Activated B cell treated with CpG ODN at 0.5 μM for 24 hours (primary cell): Measurements from ENCODE around the gene CLCN6. TPM values are rescaled to one million over a fixed set of nuclear protein-coding genes. Genes with fewer than 3 reads are reported as not detected.

Source experiments
- ATAC-seq: fragments of 200-7000 bp; cut with Tn5 transposase; one replicate; pipeline ENCODE4 v1.10.0; 2021; ENCODE audit warnings: low read depth, mild to moderate bottlenecking, moderate library complexity
- CTCF ChIA-PET: fragments of 350-600 bp; sonication (Branson Sonifier 250); formaldehyde crosslinking; loops from one replicate; lab custom pipeline; 2021; ENCODE audit warnings: antibody characterized with exemption; lab: Charles Lee
- POLR2A ChIA-PET: fragments of 350-600 bp; sonication (Branson Sonifier 250); formaldehyde crosslinking; loops from one replicate; lab custom pipeline; 2021; ENCODE audit warnings: antibody characterized with exemption; lab: Charles Lee
- DNase-seq: peaks from one replicate; pipeline ENCODE4 v3.0.0; 2022
- H3K27ac Mint-ChIP-seq: one replicate; pipeline ENCODE4 v1.8.0; 2020; ENCODE audit warnings: mixed read lengths
- H3K27me3 Mint-ChIP-seq: one replicate; pipeline ENCODE4 v1.8.0; 2021; ENCODE audit warnings: mixed read lengths
- H3K36me3 Mint-ChIP-seq: one replicate; pipeline ENCODE4 v1.8.0; 2021; ENCODE audit warnings: low read depth, mixed read lengths
- H3K4me1 Mint-ChIP-seq: one replicate; pipeline ENCODE4 v1.8.0; 2021; ENCODE audit warnings: mixed read lengths
- H3K4me3 Mint-ChIP-seq: one replicate; pipeline ENCODE4 v1.8.0; 2020; ENCODE audit warnings: mild to moderate bottlenecking, mixed read lengths
- H3K9me3 Mint-ChIP-seq: one replicate; pipeline ENCODE4 v1.8.0; 2020; ENCODE audit warnings: mixed read lengths
- intact Hi-C: fragments of 100-400 bp; cut with micrococcal nuclease; formaldehyde crosslinking; loops from one replicate; pipeline ENCODE4 v1.15.1; 2024
- total RNA-seq: library from RNA; stranded (reverse); gene quantifications from 2 replicates; pipeline ENCODE4 v1.2.3, GENCODE V29; 2022
- TF ChIP-seq, protein P1 (sequence below): fragments of 200-600 bp; IDR thresholded peaks from one replicate; pipeline ENCODE4 v1.8.0; 2022; ENCODE audit warnings: antibody characterized with exemption, mild to moderate bottlenecking

The CLCN6 gene
- total RNA-seq, 1 donor from 2014 or later, result 79.6 TPM

DNA sequence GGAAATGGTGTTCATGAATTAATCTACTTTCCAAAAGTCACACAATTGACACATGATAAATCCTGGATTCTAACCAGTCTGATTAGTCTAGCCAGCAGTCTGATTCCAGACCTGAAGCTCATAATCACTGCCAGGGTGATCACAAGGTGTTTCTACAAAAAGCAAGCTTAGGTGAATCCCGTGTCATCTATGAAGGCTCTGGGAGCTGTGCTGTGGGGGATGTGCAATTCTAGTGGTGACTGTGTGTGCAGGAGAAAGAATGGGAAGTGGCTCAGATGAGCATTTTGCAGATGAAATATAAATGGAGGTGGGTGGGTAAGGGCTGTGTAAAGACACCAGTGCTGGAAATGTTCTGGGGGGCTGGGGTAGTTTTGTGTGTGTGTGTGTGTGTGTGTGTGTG lies 54.6 kb downstream of the CLCN6 start:
- TF ChIP-seq, protein P1, sequence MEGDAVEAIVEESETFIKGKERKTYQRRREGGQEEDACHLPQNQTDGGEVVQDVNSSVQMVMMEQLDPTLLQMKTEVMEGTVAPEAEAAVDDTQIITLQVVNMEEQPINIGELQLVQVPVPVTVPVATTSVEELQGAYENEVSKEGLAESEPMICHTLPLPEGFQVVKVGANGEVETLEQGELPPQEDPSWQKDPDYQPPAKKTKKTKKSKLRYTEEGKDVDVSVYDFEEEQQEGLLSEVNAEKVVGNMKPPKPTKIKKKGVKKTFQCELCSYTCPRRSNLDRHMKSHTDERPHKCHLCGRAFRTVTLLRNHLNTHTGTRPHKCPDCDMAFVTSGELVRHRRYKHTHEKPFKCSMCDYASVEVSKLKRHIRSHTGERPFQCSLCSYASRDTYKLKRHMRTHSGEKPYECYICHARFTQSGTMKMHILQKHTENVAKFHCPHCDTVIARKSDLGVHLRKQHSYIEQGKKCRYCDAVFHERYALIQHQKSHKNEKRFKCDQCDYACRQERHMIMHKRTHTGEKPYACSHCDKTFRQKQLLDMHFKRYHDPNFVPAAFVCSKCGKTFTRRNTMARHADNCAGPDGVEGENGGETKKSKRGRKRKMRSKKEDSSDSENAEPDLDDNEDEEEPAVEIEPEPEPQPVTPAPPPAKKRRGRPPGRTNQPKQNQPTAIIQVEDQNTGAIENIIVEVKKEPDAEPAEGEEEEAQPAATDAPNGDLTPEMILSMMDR, result no peak
- DNase-seq, result no peak
- Mint-ChIP-seq H3K36me3 (no peaks in the 10 kb centered on the region), H3K9me3 (no peaks in the 10 kb centered on the region), H3K4me3 (no peak overlapping the region), H3K27ac (no peak overlapping the region), H3K27me3 (peaks cover 55% of the 10 kb centered on the region), H3K4me1 (no peaks in the 10 kb centered on the region)
- ChIA-PET POLR2A (interaction anchor here (0.6 to 1.5 kb wide), 2 partner anchors 14 to 47 kb away, joined by 3 to 7 read pairs; no protein-coding TSS in a partner anchor), CTCF (no interaction called here)
- ATAC-seq, result no peak
- intact Hi-C loops, result no loop called here

DNA sequence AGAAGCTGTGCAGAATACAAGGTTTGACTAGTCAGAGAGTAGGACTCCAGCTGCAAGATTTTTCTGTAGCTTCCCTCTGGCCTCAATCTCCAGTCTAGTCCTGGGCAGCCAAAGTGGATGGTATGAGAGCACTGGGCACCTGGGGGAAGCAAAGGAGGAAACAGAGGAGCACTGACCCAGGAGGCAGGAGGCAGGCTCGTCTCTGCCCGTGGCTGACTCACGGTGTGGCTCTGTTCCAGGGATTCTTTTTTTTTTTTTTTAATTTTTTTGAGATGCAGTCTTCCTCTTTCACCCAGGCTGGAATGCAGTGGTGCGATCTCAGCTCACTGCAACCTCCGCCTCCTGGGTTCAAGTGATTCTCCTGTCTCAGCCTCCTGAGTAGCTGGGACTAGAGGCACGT lies 56.9 kb downstream of the CLCN6 start:
- ChIA-PET CTCF (no interaction called here), POLR2A (no interaction called here)
- H3K4me1 Mint-ChIP-seq, result no peaks in the 10 kb centered on the region
- no peaks in the 10 kb centered on the region for H3K36me3 Mint-ChIP-seq
- intact Hi-C loops, result no loop called here
- no peak overlapping the region for H3K4me3 Mint-ChIP-seq
- peaks cover 44% of the 10 kb centered on the region for H3K27me3 Mint-ChIP-seq
- no peaks in the 10 kb centered on the region for H3K9me3 Mint-ChIP-seq
- TF ChIP-seq, protein P1, result no peak
- DNase-seq, result no peak
- no peak for ATAC-seq
- H3K27ac Mint-ChIP-seq, result no peak overlapping the region

DNA sequence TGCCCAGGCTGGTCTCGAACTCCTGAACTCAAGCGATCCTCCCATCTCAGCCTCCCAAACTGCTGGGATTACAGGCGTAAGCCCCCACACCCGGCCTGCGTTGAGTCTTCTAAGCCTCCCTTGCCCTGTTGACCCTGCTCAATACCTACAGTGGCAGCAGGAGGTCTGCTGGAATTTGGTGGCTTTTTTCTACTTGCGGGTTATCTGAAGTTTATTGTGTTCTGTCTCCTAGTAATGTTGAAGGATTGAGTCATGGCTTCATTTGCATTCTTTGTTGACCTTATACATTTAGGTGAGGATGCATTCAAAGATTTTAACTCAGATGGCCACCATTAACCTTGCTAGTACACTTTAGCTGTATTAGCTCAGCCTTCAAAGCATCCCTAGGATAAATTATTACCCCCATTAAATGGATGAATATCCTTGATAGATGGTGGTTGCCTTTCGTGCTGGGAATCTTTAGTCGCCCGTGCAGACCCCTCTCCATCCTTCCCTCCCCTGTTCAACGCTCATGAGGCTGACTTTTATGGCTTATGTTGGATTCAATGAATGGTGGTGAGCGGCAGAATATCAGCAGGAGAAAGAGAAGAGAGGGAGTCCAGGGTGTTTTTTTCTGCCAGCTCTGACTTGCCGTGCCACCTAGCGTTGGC lies 62.5 kb downstream of the CLCN6 start:
- H3K27ac Mint-ChIP-seq, result no peak overlapping the region
- no peaks in the 10 kb centered on the region for H3K36me3 Mint-ChIP-seq
- no peak overlapping the region for H3K4me3 Mint-ChIP-seq
- no peaks in the 10 kb centered on the region for H3K4me1 Mint-ChIP-seq
- ATAC-seq (no peak), DNase-seq (no peak)
- intact Hi-C loops, result no loop called here
- TF ChIP-seq, protein P1, result no peak
- ChIA-PET POLR2A (no interaction called here), CTCF (interaction anchor here (2.0 kb wide), 1 partner anchor 13 kb away, joined by 6 read pairs; no protein-coding TSS in a partner anchor)
- H3K9me3 Mint-ChIP-seq, result no peaks in the 10 kb centered on the region
- peaks cover 16% of the 10 kb centered on the region for H3K27me3 Mint-ChIP-seq

DNA sequence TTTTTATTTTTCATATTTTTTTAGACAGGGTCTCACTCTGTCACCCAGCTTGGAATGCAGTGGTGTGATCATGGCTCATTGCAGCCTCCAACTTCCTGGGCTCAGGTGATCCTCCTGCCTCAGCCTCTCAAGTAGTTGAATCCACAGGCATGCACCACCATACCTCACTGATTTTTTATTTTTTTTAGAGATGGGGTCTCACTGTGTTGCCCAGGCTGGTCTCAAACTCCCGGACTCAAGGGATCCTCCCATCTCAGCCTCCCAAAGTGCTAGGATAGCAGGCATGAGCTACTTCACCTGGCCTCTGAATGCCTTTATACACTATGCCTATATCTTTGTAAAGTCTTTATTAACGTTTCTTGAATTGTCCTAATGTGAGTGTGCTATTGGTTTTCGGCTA lies 63.1 kb downstream of the CLCN6 start:
- ATAC-seq (no peak), DNase-seq (no peak)
- POLR2A ChIA-PET, result no interaction called here
- TF ChIP-seq, protein P1, result no peak
- no peaks in the 10 kb centered on the region for H3K9me3 Mint-ChIP-seq
- H3K27me3 Mint-ChIP-seq, result peaks cover 11% of the 10 kb centered on the region
- H3K4me1 Mint-ChIP-seq, result no peaks in the 10 kb centered on the region
- CTCF ChIA-PET, result interaction anchor here (2.0 kb wide), 1 partner anchor 13 kb away, joined by 6 read pairs; no protein-coding TSS in a partner anchor
- H3K4me3 Mint-ChIP-seq, result no peak overlapping the region
- H3K36me3 Mint-ChIP-seq, result no peaks in the 10 kb centered on the region
- no peak overlapping the region for H3K27ac Mint-ChIP-seq
- intact Hi-C loops, result no loop called here

DNA sequence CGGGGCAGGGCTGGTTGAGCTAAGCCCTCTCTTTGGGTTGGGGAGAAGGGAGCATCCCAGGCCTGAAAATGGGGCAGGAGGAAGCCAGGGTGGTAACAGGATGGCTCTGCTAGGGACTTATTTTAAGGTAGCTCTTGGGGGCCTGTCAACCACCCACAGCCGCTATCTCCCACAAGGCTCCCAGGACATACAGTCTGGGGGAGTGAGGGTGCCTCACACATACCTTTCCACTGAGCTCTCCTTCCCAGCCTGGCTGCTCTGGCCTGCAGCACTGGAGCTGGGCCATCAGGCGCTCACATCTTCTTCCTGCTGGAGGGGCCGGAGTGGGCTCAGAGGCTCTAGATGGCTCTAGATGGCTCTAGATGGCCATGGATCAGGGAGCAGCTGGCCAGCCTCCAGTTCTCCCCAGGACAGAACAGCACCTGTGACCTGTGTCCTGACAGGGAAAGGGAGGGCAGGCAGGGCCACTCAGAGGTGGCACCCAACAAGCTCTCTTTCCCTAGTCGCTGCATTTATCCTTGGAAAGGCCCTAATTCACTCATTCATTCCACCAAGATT lies 63.7 kb downstream of the CLCN6 start:
- no peak overlapping the region for H3K4me3 Mint-ChIP-seq
- no peaks in the 10 kb centered on the region for H3K4me1 Mint-ChIP-seq
- no peak for ATAC-seq
- intact Hi-C loops, result no loop called here
- no peak overlapping the region for H3K27ac Mint-ChIP-seq
- ChIA-PET POLR2A (interaction anchor here (0.8 kb wide), 1 partner anchor 1654 kb away, joined by 3 read pairs; no protein-coding TSS in a partner anchor), CTCF (interaction anchor here (2.0 kb wide), 1 partner anchor 14 kb away, joined by 6 read pairs; no protein-coding TSS in a partner anchor)
- TF ChIP-seq, protein P1, result no peak
- H3K36me3 Mint-ChIP-seq, result no peaks in the 10 kb centered on the region
- DNase-seq, result no peak
- H3K9me3 Mint-ChIP-seq, result no peaks in the 10 kb centered on the region
- H3K27me3 Mint-ChIP-seq, result peaks cover 11% of the 10 kb centered on the region
